RWPE2 (cell line): ENCODE data around the gene SMIM35.

ENCODE experiments used
- ATAC-seq: fragments of 200-7000 bp; cut with Tn5 transposase; 3 replicates; pipeline ENCODE4 v1.9.1; 2021; ENCODE audit warnings: low read depth
- DNase-seq: peaks from one replicate; pipeline ENCODE4 v3.0.0-alpha.2; 2020; ENCODE audit warnings: low spot score
- H3K27ac ChIP-seq: fragments of 450-650 bp; 2 replicates; pipeline ENCODE4 v1.5.1; 2017; ENCODE audit warnings: mild to moderate bottlenecking; ENCODE audit not compliant: poor library complexity, severe bottlenecking
- H3K27me3 ChIP-seq: fragments of 250-450 bp; sonication (Bioruptor Pico); 2 replicates; pipeline ENCODE4 v1.5.1; 2021; ENCODE audit warnings: mild to moderate bottlenecking, moderate library complexity; ENCODE audit not compliant: insufficient read depth, poor library complexity, severe bottlenecking
- H3K36me3 ChIP-seq: fragments of 250-450 bp; sonication (Bioruptor Pico); 2 replicates; pipeline ENCODE4 v1.5.1; 2020; ENCODE audit warnings: low read depth, mild to moderate bottlenecking, moderate library complexity
- H3K4me1 ChIP-seq: fragments of 250-450 bp; sonication (Bioruptor Pico); 2 replicates; pipeline ENCODE4 v1.5.1; 2021; ENCODE audit warnings: mild to moderate bottlenecking, moderate library complexity; ENCODE audit not compliant: insufficient read depth, poor library complexity, severe bottlenecking
- H3K4me3 ChIP-seq: fragments of 250-450 bp; sonication (Bioruptor Pico); 2 replicates; pipeline ENCODE4 v1.5.1; 2021; ENCODE audit warnings: mild to moderate bottlenecking, moderate library complexity; ENCODE audit not compliant: severe bottlenecking
- H3K9me3 ChIP-seq: fragments of 250-450 bp; sonication (Bioruptor Pico); 2 replicates; pipeline ENCODE4 v1.5.1; 2021; ENCODE audit warnings: mild to moderate bottlenecking, moderate library complexity; ENCODE audit not compliant: severe bottlenecking
- CTCF ChIP-seq: fragments of 450-650 bp; IDR thresholded peaks from one replicate; pipeline ENCODE4 v1.5.1; 2017; ENCODE audit warnings: mild to moderate bottlenecking, moderate library complexity; ENCODE audit not compliant: poor library complexity, severe bottlenecking

The SMIM35 gene

GRCh38 chr11:118018401-118018800 is 68.4 kb downstream of the SMIM35 start:
- Histone ChIP-seq H3K9me3 (no peaks in the 10 kb centered on the region), H3K27ac (no peak overlapping the region), H3K4me1 (no peaks in the 10 kb centered on the region), H3K4me3 (no peak overlapping the region), H3K36me3 (no peaks in the 10 kb centered on the region), H3K27me3 (peaks cover 21% of the 10 kb centered on the region)
- ATAC-seq = no peak
- DNase-seq = no peak
- no peak for TF ChIP-seq CTCF

- no peak for ATAC-seq
- H3K27ac ChIP-seq = no peak overlapping the region
- no peak for TF ChIP-seq CTCF
- no peaks in the 10 kb centered on the region for H3K4me1 ChIP-seq
- H3K36me3 ChIP-seq = no peaks in the 10 kb centered on the region
- no peaks in the 10 kb centered on the region for H3K9me3 ChIP-seq
- H3K4me3 ChIP-seq = no peak overlapping the region
- DNase-seq = no peak
- peaks cover 21% of the 10 kb centered on the region for H3K27me3 ChIP-seq
Observed at GRCh38 chr11:118017631-118018315, 69.0 kb downstream of the SMIM35 start.

- no peak for ATAC-seq
- H3K27me3 ChIP-seq = peaks cover 21% of the 10 kb centered on the region
- H3K27ac ChIP-seq = no peak overlapping the region
- TF ChIP-seq CTCF = no peak
- DNase-seq = no peak
- no peak overlapping the region for H3K4me3 ChIP-seq
- H3K36me3 ChIP-seq = no peaks in the 10 kb centered on the region
- no peaks in the 10 kb centered on the region for H3K4me1 ChIP-seq
- H3K9me3 ChIP-seq = no peaks in the 10 kb centered on the region
Observed at GRCh38 chr11:118017111-118017510, 69.7 kb downstream of the SMIM35 start.

GRCh38 chr11:118016104-118016503 is 70.7 kb downstream of the SMIM35 start:
- TF ChIP-seq CTCF = no peak
- Histone ChIP-seq H3K4me1 (no peaks in the 10 kb centered on the region), H3K27me3 (peaks cover 18% of the 10 kb centered on the region), H3K4me3 (no peak overlapping the region), H3K36me3 (no peaks in the 10 kb centered on the region), H3K27ac (no peak overlapping the region), H3K9me3 (no peaks in the 10 kb centered on the region)
- no peak for ATAC-seq
- DNase-seq = no peak

- no peak for ATAC-seq
- H3K27me3 ChIP-seq = peaks cover 13% of the 10 kb centered on the region
- H3K36me3 ChIP-seq = no peaks in the 10 kb centered on the region
- H3K9me3 ChIP-seq = no peaks in the 10 kb centered on the region
- H3K4me1 ChIP-seq = no peaks in the 10 kb centered on the region
- no peak for TF ChIP-seq CTCF
- DNase-seq = no peak
- no peak overlapping the region for H3K27ac ChIP-seq
- H3K4me3 ChIP-seq = no peak overlapping the region
Observed at GRCh38 chr11:118015385-118015841, 71.3 kb downstream of the SMIM35 start.
